ENCODE results near the gene APLP2.

DNA sequence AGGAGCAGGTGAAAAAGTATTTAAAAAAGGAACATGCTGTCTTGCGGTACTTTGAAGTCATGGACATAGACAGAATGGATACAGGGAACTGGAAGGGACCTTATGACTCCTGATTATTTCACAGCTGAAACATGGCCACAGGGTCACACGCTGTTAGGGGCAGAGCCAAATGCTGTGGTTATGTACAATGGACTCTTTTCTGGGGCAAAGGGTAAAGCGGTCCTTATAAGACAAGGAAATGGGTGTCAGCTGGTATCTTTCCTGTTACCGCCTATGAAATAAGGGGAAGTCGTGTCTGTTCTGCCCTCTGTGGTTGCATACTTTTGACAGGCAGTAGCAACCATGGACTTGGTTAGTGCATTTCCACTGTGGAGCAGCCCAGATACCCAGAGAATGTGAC lies 77.1 kb downstream of the APLP2 start:
- TF ChIP-seq, protein P1, sequence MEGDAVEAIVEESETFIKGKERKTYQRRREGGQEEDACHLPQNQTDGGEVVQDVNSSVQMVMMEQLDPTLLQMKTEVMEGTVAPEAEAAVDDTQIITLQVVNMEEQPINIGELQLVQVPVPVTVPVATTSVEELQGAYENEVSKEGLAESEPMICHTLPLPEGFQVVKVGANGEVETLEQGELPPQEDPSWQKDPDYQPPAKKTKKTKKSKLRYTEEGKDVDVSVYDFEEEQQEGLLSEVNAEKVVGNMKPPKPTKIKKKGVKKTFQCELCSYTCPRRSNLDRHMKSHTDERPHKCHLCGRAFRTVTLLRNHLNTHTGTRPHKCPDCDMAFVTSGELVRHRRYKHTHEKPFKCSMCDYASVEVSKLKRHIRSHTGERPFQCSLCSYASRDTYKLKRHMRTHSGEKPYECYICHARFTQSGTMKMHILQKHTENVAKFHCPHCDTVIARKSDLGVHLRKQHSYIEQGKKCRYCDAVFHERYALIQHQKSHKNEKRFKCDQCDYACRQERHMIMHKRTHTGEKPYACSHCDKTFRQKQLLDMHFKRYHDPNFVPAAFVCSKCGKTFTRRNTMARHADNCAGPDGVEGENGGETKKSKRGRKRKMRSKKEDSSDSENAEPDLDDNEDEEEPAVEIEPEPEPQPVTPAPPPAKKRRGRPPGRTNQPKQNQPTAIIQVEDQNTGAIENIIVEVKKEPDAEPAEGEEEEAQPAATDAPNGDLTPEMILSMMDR (IDR thresholded peaks at IDR 0.05) = no peak
- TF ChIP-seq POLR2A (IDR thresholded peaks at IDR 0.05) = no peak
